Gastroesophageal sphincter (tissue), 4 donors: ENCODE data around the gene ADAMTS17. TPM values are rescaled to one million over a fixed set of nuclear protein-coding genes. Genes with fewer than 3 reads are reported as not detected.

Experiments
- ATAC-seq: fragments of 150-250 bp; one replicate; pipeline ENCODE4 v1.9.1; 2016; ENCODE audit warnings: mild to moderate bottlenecking, moderate library complexity
- H3K27ac ChIP-seq, 4 donors: fragments of 200-600 bp; sonication (generic) in 3 of 4; 1 replicate in 3 of 4; 2 replicates in 1 of 4; pipeline ENCODE4 v1.5.1; 2016 to 2019
- H3K27me3 ChIP-seq: fragments of 200-600 bp; sonication (generic); one replicate; pipeline ENCODE4 v1.5.1; 2019
- H3K36me3 ChIP-seq, 2 donors: fragments of 200-600 bp; sonication (generic); one replicate each; pipeline ENCODE4 v1.5.1; 2019; ENCODE audit warnings: control low read depth in 1 of 2
- H3K4me1 ChIP-seq, 3 donors: fragments of 200-600 bp; sonication (generic); 1 replicate in 2 of 3; 2 replicates in 1 of 3; pipeline ENCODE4 v1.5.1; 2016 to 2019; ENCODE audit warnings: control low read depth in 2 of 3
- H3K4me3 ChIP-seq, 2 donors: fragments of 200-600 bp; sonication (generic); one replicate each; pipeline ENCODE4 v1.5.1; 2019; ENCODE audit warnings: mild to moderate bottlenecking in 1 of 2, moderate library complexity in 1 of 2
- H3K9me3 ChIP-seq, 3 donors: fragments of 200-600 bp; sonication (generic); one replicate each; pipeline ENCODE4 v1.5.1; 2017 to 2019; ENCODE audit warnings: control low read depth in 2 of 3
- EP300 ChIP-seq: sonication (generic); formaldehyde crosslinking; IDR thresholded peaks from one replicate; pipeline ENCODE4 v1.6.1; 2017; ENCODE audit warnings: antibody characterized with exemption, mild to moderate bottlenecking
- POLR2A ChIP-seq, 2 donors: fragments of 450-650 bp; IDR thresholded peaks; one replicate each; pipeline ENCODE4 v1.6.1; 2017; ENCODE audit warnings: antibody characterized with exemption in 2 of 2, mild to moderate bottlenecking in 2 of 2, moderate library complexity in 1 of 2
- POLR2AphosphoS5 ChIP-seq: sonication (generic); formaldehyde crosslinking; IDR thresholded peaks from one replicate; pipeline ENCODE4 v1.6.1; 2017; ENCODE audit warnings: antibody characterized with exemption
- WGBS, 2 donors: methylation state at CpG; one replicate each; pipeline ENCODE4 v1.1.5; 2018; ENCODE audit warnings: low coverage in 1 of 2; 5-methylcytosine and 5-hydroxymethylcytosine counted together
- total RNA-seq, 4 donors: library from RNA; depleted of rRNA; stranded (reverse); fragments of >200 nt; gene quantifications; one replicate each; pipeline ENCODE4 v1.1.0, GENCODE V29; 2016
- TF ChIP-seq, protein P1 (sequence below), 4 experiments: fragments of 200-600 bp in 2 of 4; fragments of 450-650 bp in 2 of 4; sonication (generic) in 1 of 4; IDR thresholded peaks; one replicate each; pipeline ENCODE4 v1.5.1; 2017 to 2019; ENCODE audit warnings: antibody characterized with exemption in 4 of 4, mild to moderate bottlenecking in 2 of 4, moderate library complexity in 2 of 4

The ADAMTS17 gene
- total RNA-seq, 4 donors from 2014 or later: 4.9 to 14.0 (median 11.3) TPM

DNA sequence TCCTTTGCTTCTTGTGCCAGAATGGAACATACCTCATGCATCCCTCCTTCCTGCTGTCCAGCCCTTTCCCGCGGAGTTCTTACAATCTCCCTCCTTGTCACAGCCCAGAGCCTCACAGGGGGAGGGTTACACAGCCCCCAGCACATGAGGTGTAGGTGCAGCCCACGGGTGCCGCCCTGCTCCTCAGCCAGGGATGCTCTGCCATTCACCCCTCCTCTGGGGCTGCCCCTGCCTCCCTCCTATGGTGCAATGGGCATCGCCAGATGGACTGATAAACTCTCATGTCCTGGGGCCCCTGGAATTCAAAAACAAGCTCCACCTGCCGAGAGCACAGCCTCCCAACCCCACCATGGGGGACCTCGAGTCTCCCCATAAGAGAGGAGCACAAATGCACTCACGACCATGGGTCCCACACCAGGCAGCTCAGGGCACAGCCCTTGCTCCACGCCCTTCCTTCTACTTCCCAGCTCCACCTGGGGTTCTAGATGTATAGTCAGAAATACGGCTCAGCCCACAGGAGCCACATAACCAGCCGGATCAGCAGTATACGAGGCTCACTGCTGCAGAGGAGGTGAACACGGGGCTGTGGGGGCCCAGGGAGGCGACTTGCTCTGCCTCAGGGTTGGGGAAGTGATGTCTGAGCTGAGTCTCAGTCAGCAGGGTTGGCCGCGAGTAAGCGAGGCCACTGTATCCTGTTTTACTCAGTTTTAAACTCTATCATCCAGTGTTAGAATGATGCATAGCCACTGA, 338.8 kb downstream of the ADAMTS17 start:
- no peak for ATAC-seq
- no peak overlapping the region for H3K4me3 ChIP-seq
- H3K27me3 ChIP-seq: no peaks in the 10 kb centered on the region
- H3K27ac ChIP-seq: no peak overlapping the region
- no peaks in the 10 kb centered on the region for H3K36me3 ChIP-seq
- H3K4me1 ChIP-seq: no peaks in the 10 kb centered on the region
- no peak for TF ChIP-seq POLR2A (IDR thresholded peaks at IDR 0.05)
- TF ChIP-seq POLR2AphosphoS5: no peak
- TF ChIP-seq EP300: no peak
- TF ChIP-seq, protein P1, sequence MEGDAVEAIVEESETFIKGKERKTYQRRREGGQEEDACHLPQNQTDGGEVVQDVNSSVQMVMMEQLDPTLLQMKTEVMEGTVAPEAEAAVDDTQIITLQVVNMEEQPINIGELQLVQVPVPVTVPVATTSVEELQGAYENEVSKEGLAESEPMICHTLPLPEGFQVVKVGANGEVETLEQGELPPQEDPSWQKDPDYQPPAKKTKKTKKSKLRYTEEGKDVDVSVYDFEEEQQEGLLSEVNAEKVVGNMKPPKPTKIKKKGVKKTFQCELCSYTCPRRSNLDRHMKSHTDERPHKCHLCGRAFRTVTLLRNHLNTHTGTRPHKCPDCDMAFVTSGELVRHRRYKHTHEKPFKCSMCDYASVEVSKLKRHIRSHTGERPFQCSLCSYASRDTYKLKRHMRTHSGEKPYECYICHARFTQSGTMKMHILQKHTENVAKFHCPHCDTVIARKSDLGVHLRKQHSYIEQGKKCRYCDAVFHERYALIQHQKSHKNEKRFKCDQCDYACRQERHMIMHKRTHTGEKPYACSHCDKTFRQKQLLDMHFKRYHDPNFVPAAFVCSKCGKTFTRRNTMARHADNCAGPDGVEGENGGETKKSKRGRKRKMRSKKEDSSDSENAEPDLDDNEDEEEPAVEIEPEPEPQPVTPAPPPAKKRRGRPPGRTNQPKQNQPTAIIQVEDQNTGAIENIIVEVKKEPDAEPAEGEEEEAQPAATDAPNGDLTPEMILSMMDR (IDR thresholded peaks at IDR 0.05): no peak
- no peaks in the 10 kb centered on the region for H3K9me3 ChIP-seq
- 84 to 88% methylated on average over 3 to 8 of the region's 17 CpGs for WGBS, 2 donors

GRCh38 chr15:100002086-100002620, 339.6 kb downstream of the ADAMTS17 start:
- Histone ChIP-seq H3K4me1 (no peaks in the 10 kb centered on the region), H3K27ac (no peak overlapping the region), H3K36me3 (peaks cover 0 to 4% of the 10 kb centered on the region in 2 donors), H3K27me3 (no peaks in the 10 kb centered on the region), H3K9me3 (no peaks in the 10 kb centered on the region), H3K4me3 (no peak overlapping the region)
- 84 to 90% methylated on average over 7 to 10 of the region's 16 CpGs for WGBS, 2 donors
- TF ChIP-seq, protein P1 (IDR thresholded peaks at IDR 0.05): no peak
- TF ChIP-seq POLR2A (IDR thresholded peaks at IDR 0.05) (no peak), EP300 (no peak), POLR2AphosphoS5 (no peak)
- no peak for ATAC-seq

- TF ChIP-seq EP300 (no peak), POLR2AphosphoS5 (no peak), POLR2A (IDR thresholded peaks at IDR 0.05) (no peak)
- TF ChIP-seq, protein P1 (IDR thresholded peaks at IDR 0.05): no peak
- WGBS, 2 donors: 88% methylated on average over 7 of the region's 10 CpGs; no CpG with 5 or more reads in 1 of the 2 donors
- ATAC-seq: no peak
- no peaks in the 10 kb centered on the region for H3K27me3 ChIP-seq
- H3K27ac ChIP-seq: no peak overlapping the region
- no peaks in the 10 kb centered on the region for H3K9me3 ChIP-seq
- H3K4me3 ChIP-seq: no peak overlapping the region
- H3K4me1 ChIP-seq: no peaks in the 10 kb centered on the region
- H3K36me3 ChIP-seq: peaks cover 0 to 5% of the 10 kb centered on the region in 2 donors
Measured at GRCh38 chr15:100001405-100001804, 340.4 kb downstream of the ADAMTS17 start.

DNA sequence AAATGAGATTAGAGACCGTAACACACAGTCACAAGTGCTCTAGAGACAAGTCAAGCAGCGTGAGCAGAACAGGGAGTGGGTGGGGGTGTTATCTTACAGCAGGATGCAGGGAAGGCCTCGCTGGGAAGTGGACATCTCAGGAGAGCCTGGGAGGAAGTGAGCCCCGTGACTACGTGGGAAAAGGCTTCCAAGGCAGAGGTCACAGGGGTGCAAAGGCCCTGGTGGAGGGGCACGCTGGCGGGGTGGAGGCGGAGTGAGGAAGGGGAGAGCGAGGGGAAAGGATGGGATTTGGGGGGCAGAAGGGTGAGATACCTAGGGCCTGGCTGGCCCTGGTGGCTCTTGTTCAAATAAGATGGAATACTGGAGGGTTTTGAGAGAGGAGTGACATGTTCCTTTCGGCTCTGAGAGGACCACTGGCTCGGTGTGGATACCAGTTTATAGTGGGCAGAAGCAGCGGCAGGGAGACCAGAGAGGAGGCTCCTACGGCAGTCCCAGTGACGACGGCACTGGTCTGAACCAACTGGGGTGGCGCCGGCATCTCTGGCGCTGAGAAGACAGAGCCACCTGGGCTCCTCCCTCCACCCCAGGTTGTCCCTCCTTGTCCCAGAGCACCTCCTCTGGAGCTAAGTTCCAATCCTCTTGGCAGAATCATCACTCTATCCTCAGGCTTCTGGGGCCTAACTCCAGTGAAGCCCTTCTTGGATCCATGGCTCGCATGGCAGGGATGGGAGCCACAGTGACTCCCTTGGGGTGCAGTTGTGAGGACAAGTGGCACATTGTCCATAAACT, 342.3 kb downstream of the ADAMTS17 start:
- peaks cover 0 to 5% of the 10 kb centered on the region in 2 donors for H3K36me3 ChIP-seq
- no peaks in the 10 kb centered on the region for H3K9me3 ChIP-seq
- H3K27ac ChIP-seq: no peak overlapping the region
- no peak for TF ChIP-seq EP300
- no peak for TF ChIP-seq POLR2AphosphoS5
- TF ChIP-seq POLR2A (IDR thresholded peaks at IDR 0.05): no peak
- TF ChIP-seq, protein P1 (IDR thresholded peaks at IDR 0.05): no peak
- no peak for ATAC-seq
- no peaks in the 10 kb centered on the region for H3K4me1 ChIP-seq
- no peak overlapping the region for H3K4me3 ChIP-seq
- H3K27me3 ChIP-seq: no peaks in the 10 kb centered on the region
- 79 to 97% methylated on average over 10 to 11 of the region's 19 CpGs for WGBS, 2 donors
